DOHH2 (cell line): Measurements from ENCODE around the gene COL6A5.

Source experiments
- H3F3A ChIP-seq: fragments of 200-600 bp; sonication (generic), shearing (Covaris generic); 2 replicates; pipeline ENCODE4 v1.6.0; 2016; ENCODE audit warnings: antibody characterized with exemption, mild to moderate bottlenecking; ENCODE audit not compliant: control insufficient read depth, insufficient read depth
- H3K27ac ChIP-seq: fragments of 200-600 bp; sonication (generic); 2 replicates; pipeline ENCODE4 v1.5.1; 2014; ENCODE audit warnings: low read depth, mild to moderate bottlenecking, low read length, moderate library complexity
- H3K27me3 ChIP-seq: fragments of 200-600 bp; sonication (generic); 2 replicates; pipeline ENCODE4 v1.6.1; 2014; ENCODE audit warnings: mild to moderate bottlenecking, low read length, mixed read lengths; ENCODE audit not compliant: control insufficient read depth
- H3K36me3 ChIP-seq: fragments of 200-600 bp; sonication (generic); 2 replicates; pipeline ENCODE4 v1.6.1; 2014; ENCODE audit warnings: mild to moderate bottlenecking, low read length, moderate library complexity, mixed read lengths; ENCODE audit not compliant: control insufficient read depth
- H3K4me1 ChIP-seq: fragments of 200-600 bp; sonication (generic); 2 replicates; pipeline ENCODE4 v1.6.1; 2014; ENCODE audit warnings: mild to moderate bottlenecking, low read length, mixed read lengths; ENCODE audit not compliant: control insufficient read depth
- H3K4me2 ChIP-seq: fragments of 200-600 bp; sonication (generic); 2 replicates; pipeline ENCODE4 v1.6.0; 2014; ENCODE audit warnings: mild to moderate bottlenecking, low read length, moderate library complexity
- H3K4me3 ChIP-seq: fragments of 200-600 bp; sonication (generic); 2 replicates; pipeline ENCODE4 v1.5.1; 2014; ENCODE audit warnings: mild to moderate bottlenecking, low read length, mixed read lengths
- H3K79me2 ChIP-seq: fragments of 200-600 bp; sonication (generic); 2 replicates; pipeline ENCODE4 v1.6.1; 2014; ENCODE audit warnings: mild to moderate bottlenecking, low read length, mixed read lengths; ENCODE audit not compliant: control insufficient read depth
- H3K9me2 ChIP-seq: fragments of 200-600 bp; sonication (generic); replicated peaks from 2 replicates; pipeline ENCODE4 v1.6.1; 2014; ENCODE audit warnings: mild to moderate bottlenecking, low read length, mixed read lengths; ENCODE audit not compliant: control insufficient read depth
- H3K9me3 ChIP-seq: fragments of 200-600 bp; sonication (generic); 2 replicates; pipeline ENCODE4 v1.6.1; 2014; ENCODE audit warnings: antibody characterized with exemption, low read length, mixed read lengths; ENCODE audit not compliant: control insufficient read depth, insufficient read depth
- H4K20me1 ChIP-seq: fragments of 200-600 bp; sonication (generic); 2 replicates; pipeline ENCODE4 v1.6.0; 2014; ENCODE audit warnings: low read depth, mild to moderate bottlenecking, antibody characterized with exemption, low read length, moderate library complexity; ENCODE audit not compliant: control insufficient read depth, insufficient read depth
- EZH2phosphoT487 ChIP-seq: fragments of 200-600 bp; sonication (generic); IDR thresholded peaks from 2 replicates; pipeline ENCODE4 v1.6.1; 2017; ENCODE audit warnings: borderline replicate concordance, mild to moderate bottlenecking, antibody characterized with exemption, low read length, moderate library complexity, mixed read lengths
- TF ChIP-seq, protein P1 (sequence below): fragments of 200-600 bp; sonication (generic); IDR thresholded peaks from one replicate; pipeline ENCODE4 v1.5.1; 2014; ENCODE audit warnings: antibody characterized with exemption, mild to moderate bottlenecking, low read depth, low read length; ENCODE audit not compliant: poor library complexity, severe bottlenecking

The COL6A5 gene

DNA sequence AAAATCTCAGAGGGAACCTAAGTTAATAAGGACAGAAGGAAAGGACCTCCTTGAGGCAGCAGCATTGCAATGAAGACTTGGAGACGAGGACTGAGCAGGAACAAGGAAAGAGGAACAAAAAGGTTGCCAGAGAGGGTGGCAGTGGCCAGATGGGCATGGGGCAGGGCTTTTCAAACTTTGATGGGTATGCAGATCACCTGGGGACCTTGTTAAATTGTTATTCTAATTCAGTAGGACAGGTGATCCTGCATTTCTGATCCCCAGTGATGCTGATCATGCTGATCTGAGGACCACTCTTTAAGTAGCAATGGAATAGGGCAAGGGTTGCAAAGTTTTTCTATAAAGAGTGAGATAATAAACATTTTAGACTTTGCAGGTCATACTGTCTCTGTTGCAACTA is 182.6 kb downstream of the COL6A5 start:
- no peak overlapping the region for H3K4me3 ChIP-seq
- no peaks in the 10 kb centered on the region for H3K9me3 ChIP-seq
- no peaks in the 10 kb centered on the region for H4K20me1 ChIP-seq
- H3K36me3 ChIP-seq, result no peaks in the 10 kb centered on the region
- no peaks in the 10 kb centered on the region for H3K79me2 ChIP-seq
- H3K27ac ChIP-seq, result no peak overlapping the region
- H3K9me2 ChIP-seq, result no peaks in the 10 kb centered on the region
- peaks cover 12% of the 10 kb centered on the region for H3K4me1 ChIP-seq
- H3K27me3 ChIP-seq, result peaks cover 3% of the 10 kb centered on the region; the same call in 1 of the 2 replicates
- no peaks in the 10 kb centered on the region for H3F3A ChIP-seq
- TF ChIP-seq EZH2phosphoT487, result no peak
- TF ChIP-seq, protein P1, sequence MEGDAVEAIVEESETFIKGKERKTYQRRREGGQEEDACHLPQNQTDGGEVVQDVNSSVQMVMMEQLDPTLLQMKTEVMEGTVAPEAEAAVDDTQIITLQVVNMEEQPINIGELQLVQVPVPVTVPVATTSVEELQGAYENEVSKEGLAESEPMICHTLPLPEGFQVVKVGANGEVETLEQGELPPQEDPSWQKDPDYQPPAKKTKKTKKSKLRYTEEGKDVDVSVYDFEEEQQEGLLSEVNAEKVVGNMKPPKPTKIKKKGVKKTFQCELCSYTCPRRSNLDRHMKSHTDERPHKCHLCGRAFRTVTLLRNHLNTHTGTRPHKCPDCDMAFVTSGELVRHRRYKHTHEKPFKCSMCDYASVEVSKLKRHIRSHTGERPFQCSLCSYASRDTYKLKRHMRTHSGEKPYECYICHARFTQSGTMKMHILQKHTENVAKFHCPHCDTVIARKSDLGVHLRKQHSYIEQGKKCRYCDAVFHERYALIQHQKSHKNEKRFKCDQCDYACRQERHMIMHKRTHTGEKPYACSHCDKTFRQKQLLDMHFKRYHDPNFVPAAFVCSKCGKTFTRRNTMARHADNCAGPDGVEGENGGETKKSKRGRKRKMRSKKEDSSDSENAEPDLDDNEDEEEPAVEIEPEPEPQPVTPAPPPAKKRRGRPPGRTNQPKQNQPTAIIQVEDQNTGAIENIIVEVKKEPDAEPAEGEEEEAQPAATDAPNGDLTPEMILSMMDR, result no peak
- no peak overlapping the region for H3K4me2 ChIP-seq

DNA sequence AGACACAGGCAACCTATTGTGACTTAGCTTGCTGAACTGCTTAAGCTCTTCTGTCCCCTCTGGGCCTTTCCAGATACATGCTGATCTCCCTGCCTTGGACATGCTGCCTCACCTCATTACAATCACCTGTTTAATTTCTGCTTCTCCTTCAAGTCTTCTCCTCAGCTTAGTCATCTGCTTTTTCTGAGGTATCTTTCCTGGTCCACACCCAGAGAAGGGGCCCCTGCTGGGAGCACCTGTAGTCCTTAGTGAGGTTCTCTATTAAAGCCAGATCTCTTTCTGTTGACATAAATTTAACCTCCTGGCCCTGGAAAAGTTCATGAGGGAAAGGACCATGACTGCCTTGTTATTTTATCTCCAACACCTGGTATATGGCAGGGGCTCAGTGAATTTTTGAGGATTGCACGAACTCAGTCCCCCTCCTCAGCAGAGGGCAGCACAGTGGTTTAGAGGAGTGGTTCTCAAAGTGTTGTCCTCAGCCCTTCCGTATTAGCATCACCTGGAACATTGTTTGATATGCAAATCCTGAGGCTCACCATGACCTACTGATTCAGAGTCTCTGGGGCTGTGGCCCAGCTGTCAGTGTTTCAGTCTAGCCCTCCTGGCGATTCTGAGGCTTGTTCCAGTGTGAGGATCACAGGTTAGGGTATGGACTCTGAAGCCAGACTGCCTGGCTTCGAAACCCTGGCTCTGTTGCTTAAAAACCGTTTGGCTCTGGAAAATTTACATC is 184.2 kb downstream of the COL6A5 start:
- Histone ChIP-seq H3F3A (no peaks in the 10 kb centered on the region), H3K9me3 (no peaks in the 10 kb centered on the region), H3K27me3 (no peaks in the 10 kb centered on the region), H3K36me3 (no peaks in the 10 kb centered on the region), H3K4me1 (peaks cover 12% of the 10 kb centered on the region), H3K4me2 (peak overlapping the region; percentile 18), H4K20me1 (no peaks in the 10 kb centered on the region), H3K79me2 (no peaks in the 10 kb centered on the region), H3K9me2 (no peaks in the 10 kb centered on the region), H3K27ac (no peak overlapping the region), H3K4me3 (no peak overlapping the region)
- TF ChIP-seq EZH2phosphoT487, result no peak
- TF ChIP-seq, protein P1, result peak; percentile 20

DNA sequence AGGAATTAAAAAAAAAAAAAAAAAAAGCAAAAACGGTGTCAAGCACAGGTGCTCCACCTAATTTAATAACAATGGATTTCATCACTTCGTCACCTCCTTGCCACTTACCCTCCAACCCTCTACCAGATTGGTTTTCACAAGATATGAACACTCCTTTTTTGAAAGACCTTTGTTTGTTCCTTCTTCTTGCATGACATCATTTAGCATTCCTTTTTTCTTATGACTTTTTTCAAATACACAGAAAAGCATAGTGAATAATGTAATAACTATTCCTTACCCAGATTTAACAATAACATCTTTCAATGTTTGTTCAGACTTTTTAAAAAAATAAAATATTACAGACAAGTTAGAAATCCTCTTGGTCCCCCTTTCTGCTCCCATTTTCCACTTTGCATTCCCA is 187.8 kb downstream of the COL6A5 start:
- H3K27me3 ChIP-seq, result no peaks in the 10 kb centered on the region
- H3K9me2 ChIP-seq, result no peaks in the 10 kb centered on the region
- peaks cover 12% of the 10 kb centered on the region for H3K4me1 ChIP-seq
- TF ChIP-seq EZH2phosphoT487, result no peak
- TF ChIP-seq, protein P1, result no peak
- H3K36me3 ChIP-seq, result no peaks in the 10 kb centered on the region
- H3K4me3 ChIP-seq, result no peak overlapping the region
- H3K9me3 ChIP-seq, result no peaks in the 10 kb centered on the region
- no peak overlapping the region for H3K27ac ChIP-seq
- H3F3A ChIP-seq, result no peaks in the 10 kb centered on the region
- no peaks in the 10 kb centered on the region for H4K20me1 ChIP-seq
- no peak overlapping the region for H3K4me2 ChIP-seq
- H3K79me2 ChIP-seq, result no peaks in the 10 kb centered on the region
